ENCODE data around the gene MMEL1.

GRCh38 chr1:2633936-2634491 is 1.2 kb upstream of the MMEL1 start:
- no peak for TF ChIP-seq CTCF (conservative IDR thresholded peaks at IDR 0.05)
- TF ChIP-seq ZFX (IDR thresholded peaks at IDR 0.05) = no peak

Measured in C4-2B (cell line).